Measurements from ENCODE around the gene COX17.

DNA sequence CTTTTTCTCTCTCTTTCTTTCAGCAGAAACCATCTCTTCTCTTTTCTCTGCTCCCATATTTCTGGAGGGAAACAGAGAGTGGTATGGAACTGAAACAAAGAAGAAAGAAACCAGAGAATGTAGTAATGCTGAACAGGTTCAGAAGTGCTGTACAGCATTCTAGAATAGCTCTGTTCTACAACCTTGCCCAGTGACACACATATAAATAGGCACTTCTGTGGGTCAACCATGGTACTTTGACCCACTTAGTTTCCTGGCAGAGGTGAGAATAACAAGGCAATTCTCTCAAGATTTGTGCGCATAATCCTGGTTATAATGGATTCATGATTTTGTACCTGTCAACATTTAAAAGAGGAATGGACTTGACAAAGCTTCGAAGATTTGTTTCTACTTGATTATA is 37.9 kb upstream of the COX17 start:
- TF ChIP-seq, protein P1, sequence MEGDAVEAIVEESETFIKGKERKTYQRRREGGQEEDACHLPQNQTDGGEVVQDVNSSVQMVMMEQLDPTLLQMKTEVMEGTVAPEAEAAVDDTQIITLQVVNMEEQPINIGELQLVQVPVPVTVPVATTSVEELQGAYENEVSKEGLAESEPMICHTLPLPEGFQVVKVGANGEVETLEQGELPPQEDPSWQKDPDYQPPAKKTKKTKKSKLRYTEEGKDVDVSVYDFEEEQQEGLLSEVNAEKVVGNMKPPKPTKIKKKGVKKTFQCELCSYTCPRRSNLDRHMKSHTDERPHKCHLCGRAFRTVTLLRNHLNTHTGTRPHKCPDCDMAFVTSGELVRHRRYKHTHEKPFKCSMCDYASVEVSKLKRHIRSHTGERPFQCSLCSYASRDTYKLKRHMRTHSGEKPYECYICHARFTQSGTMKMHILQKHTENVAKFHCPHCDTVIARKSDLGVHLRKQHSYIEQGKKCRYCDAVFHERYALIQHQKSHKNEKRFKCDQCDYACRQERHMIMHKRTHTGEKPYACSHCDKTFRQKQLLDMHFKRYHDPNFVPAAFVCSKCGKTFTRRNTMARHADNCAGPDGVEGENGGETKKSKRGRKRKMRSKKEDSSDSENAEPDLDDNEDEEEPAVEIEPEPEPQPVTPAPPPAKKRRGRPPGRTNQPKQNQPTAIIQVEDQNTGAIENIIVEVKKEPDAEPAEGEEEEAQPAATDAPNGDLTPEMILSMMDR (IDR thresholded peaks at IDR 0.05 in 8 of 11, conservative IDR thresholded peaks at IDR 0.05 in 3 of 11) = no peak
- TF ChIP-seq POLR2A (IDR thresholded peaks at IDR 0.05) (no peak), POLR2AphosphoS5 (IDR thresholded peaks at IDR 0.05) (no peak)

All from spleen (tissue), 7 donors.